Measurements from ENCODE around the gene BRWD1. TPM values are rescaled to one million over a fixed set of nuclear protein-coding genes. Genes with fewer than 3 reads are reported as not detected.

Gene BRWD1
- total and polyA plus RNA-seq, 2 of the 13 experiments (the other 11 are each of a cell fraction or from before 2014, with no cell fraction given) = 13.9 to 28.0 TPM

- Histone ChIP-seq H3K27me3 (ENCODE audit: control insufficient read depth in 1 of 2, insufficient read depth in 2 of 2, low read length in 2 of 2) (no peaks in the 10 kb centered on the region; a peak in 1 of 5 replicates), H2AFZ (ENCODE audit: low read length) (no peak overlapping the region), H3K9ac (ENCODE audit: insufficient read depth, low read depth, low read length) (no peak overlapping the region), H3K36me3 (replicated peaks in 1 of 2; ENCODE audit: control insufficient read depth in 1 of 2, insufficient read depth in 2 of 2, low read length in 2 of 2) (peaks cover 7 to 44% of the 10 kb centered on the region in 2 experiments), H3K27ac (ENCODE audit: extremely low read length, insufficient read depth, low read length) (no peak overlapping the region), H3K9me3 (ENCODE audit: low read length) (no peaks in the 10 kb centered on the region), H3K4me1 (ENCODE audit: insufficient read depth, low read length) (peaks cover 32% of the 10 kb centered on the region), H3K4me3 (replicated peaks in 1 of 3; ENCODE audit: insufficient read depth in 1 of 3, low read depth in 2 of 3, low read length in 3 of 3) (no peak overlapping the region), H4K20me1 (ENCODE audit: insufficient read depth, low read length) (peaks cover 6% of the 10 kb centered on the region), H3K4me2 (ENCODE audit: low read depth, low read length) (peak overlapping the region; percentile 95), H3K79me2 (ENCODE audit: insufficient read depth, low read length) (peaks cover 41% of the 10 kb centered on the region)
- no TSS peak for BruUV-seq (replicated peaks)
- DNase-seq (ENCODE audit: low spot score) (no peak), ATAC-seq (no peak), FAIRE-seq (no peak)
- TF ChIP-seq ZNF629 (CRISPR knock-in tag; conservative IDR thresholded peaks at IDR 0.05) (peak; percentile 58), SMYD3 (CRISPR knock-in tag; IDR thresholded peaks at IDR 0.05) (no peak)
- CTCF ChIA-PET (ENCODE audit: low intra/inter-chr PET ratio, low total read pairs) = no interaction called here
- WGBS (ENCODE audit: low lambda C conversion rate) = 77% methylated on average over 2 of the region's 2 CpGs
- in situ Hi-C loops (cut with HindIII; ENCODE audit: extremely low pct_ligation_motif_present, low pct_unique_long_range_greater_than_20kb) (no loop called here), intact Hi-C loops (cut with micrococcal nuclease; ENCODE audit: unreplicated experiment) (no loop called here)
- POLR2A ChIA-PET = no interaction called here
Observed at GRCh38 chr21:39180429-39181019, 132.9 kb downstream of the BRWD1 start.

DNA sequence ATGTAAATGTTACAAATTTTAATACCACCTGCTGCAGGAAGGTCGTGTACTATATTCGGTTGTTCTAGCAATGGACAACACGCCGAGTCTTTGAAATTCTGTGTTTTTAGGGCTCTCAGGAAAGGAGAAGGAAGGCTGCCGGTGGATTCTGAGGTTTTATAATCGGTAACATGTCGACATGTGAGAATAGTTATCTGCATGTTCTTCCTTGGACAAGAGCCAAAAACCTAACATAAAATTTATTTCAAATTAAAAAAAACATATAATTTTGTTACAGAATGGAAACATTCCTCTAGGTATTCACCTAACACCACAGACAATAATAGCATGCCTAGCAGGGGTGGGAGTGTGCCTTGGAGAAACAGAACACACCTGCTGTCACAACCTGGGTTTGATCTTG is 135.0 kb downstream of the BRWD1 start:
- peaks cover 10% of the 10 kb centered on the region for H4K20me1 ChIP-seq (ENCODE audit: insufficient read depth, low read length)
- intact Hi-C loops (cut with micrococcal nuclease; ENCODE audit: unreplicated experiment) (no loop called here), in situ Hi-C loops (cut with HindIII; ENCODE audit: extremely low pct_ligation_motif_present, low pct_unique_long_range_greater_than_20kb) (no loop called here)
- DNase-seq (ENCODE audit: low spot score) (no peak), ATAC-seq (no peak), FAIRE-seq (no peak)
- no peak overlapping the region for H3K4me3 ChIP-seq (replicated peaks in 1 of 3; ENCODE audit: insufficient read depth in 1 of 3, low read depth in 2 of 3, low read length in 3 of 3)
- no peak overlapping the region for H2AFZ ChIP-seq (ENCODE audit: low read length)
- H3K36me3 ChIP-seq (replicated peaks in 1 of 2; ENCODE audit: control insufficient read depth in 1 of 2, insufficient read depth in 2 of 2, low read length in 2 of 2) = peaks cover 11 to 63% of the 10 kb centered on the region in 2 experiments
- no peak overlapping the region for H3K4me2 ChIP-seq (ENCODE audit: low read depth, low read length)
- no peak overlapping the region for H3K27ac ChIP-seq (ENCODE audit: extremely low read length, insufficient read depth, low read length)
- no peak overlapping the region for H3K9ac ChIP-seq (ENCODE audit: insufficient read depth, low read depth, low read length)
- WGBS (ENCODE audit: low lambda C conversion rate) = 92% methylated on average over 7 of the region's 7 CpGs
- peaks cover 41% of the 10 kb centered on the region for H3K79me2 ChIP-seq (ENCODE audit: insufficient read depth, low read length)
- ChIA-PET POLR2A (no interaction called here), CTCF (ENCODE audit: low intra/inter-chr PET ratio, low total read pairs) (no interaction called here)
- H3K4me1 ChIP-seq (ENCODE audit: insufficient read depth, low read length) = peaks cover 25% of the 10 kb centered on the region
- H3K9me3 ChIP-seq (ENCODE audit: low read length) = no peaks in the 10 kb centered on the region
- BruUV-seq (replicated peaks) = no TSS peak
- no peaks in the 10 kb centered on the region; a peak in 1 of 5 replicates for H3K27me3 ChIP-seq (ENCODE audit: control insufficient read depth in 1 of 2, insufficient read depth in 2 of 2, low read length in 2 of 2)
- no peak for TF ChIP-seq REXO4 (CRISPR knock-in tag; IDR thresholded peaks at IDR 0.05; ENCODE audit: borderline replicate concordance)
- no peak for TF ChIP-seq DZIP1 (CRISPR knock-in tag; IDR thresholded peaks at IDR 0.05)
- no peak for TF ChIP-seq SP140L (CRISPR knock-in tag; IDR thresholded peaks at IDR 0.05; ENCODE audit: borderline replicate concordance)
- no peak for TF ChIP-seq U2AF2 (IDR thresholded peaks at IDR 0.05; ENCODE audit: low read depth, low read length)
- TF ChIP-seq SALL2 (CRISPR knock-in tag; IDR thresholded peaks at IDR 0.05) = no peak
- TF ChIP-seq ARID4A (CRISPR knock-in tag; IDR thresholded peaks at IDR 0.05; ENCODE audit: borderline replicate concordance) = no peak
- TF ChIP-seq MXI1 (IDR thresholded peaks at IDR 0.05; ENCODE audit: borderline replicate concordance, low read depth, low read length) = no peak
- TF ChIP-seq NPAS2 (CRISPR knock-in tag; IDR thresholded peaks at IDR 0.05; ENCODE audit: borderline replicate concordance) = no peak
- TF ChIP-seq DDIT3 (CRISPR knock-in tag; IDR thresholded peaks at IDR 0.05) = no peak
